ENCODE measurements around the gene ALG14.

The ALG14 gene

GRCh38 chr1:94979656-94980581 is 92.8 kb downstream of the ALG14 start:
- no peak for DNase-seq

GRCh38 chr1:94979131-94979530 is 93.6 kb downstream of the ALG14 start:
- DNase-seq = no peak

GRCh38 chr1:94978401-94978800 is 94.3 kb downstream of the ALG14 start:
- DNase-seq = no peak

- no peak for DNase-seq
Measured at GRCh38 chr1:94976971-94977548, 95.7 kb downstream of the ALG14 start.

GRCh38 chr1:94974824-94975223 is 97.9 kb downstream of the ALG14 start:
- DNase-seq = no peak

- no peak for DNase-seq
Measured at GRCh38 chr1:94974241-94974640, 98.5 kb downstream of the ALG14 start.

- no peak for DNase-seq
Measured at GRCh38 chr1:94973309-94973922, 99.3 kb downstream of the ALG14 start.

GRCh38 chr1:94971491-94971924 is 101.2 kb downstream of the ALG14 start:
- no peak for DNase-seq

GRCh38 chr1:94970783-94971182 is 102.0 kb downstream of the ALG14 start:
- DNase-seq = no peak

GRCh38 chr1:94969137-94969536 is 103.6 kb downstream of the ALG14 start:
- DNase-seq = no peak

GRCh38 chr1:94966033-94966432 is 106.7 kb downstream of the ALG14 start:
- no peak for DNase-seq

- DNase-seq = no peak
Measured at GRCh38 chr1:94963864-94964263, 108.9 kb downstream of the ALG14 start.

- DNase-seq = peak; percentile 51
Measured at GRCh38 chr1:94962409-94963265, 110.1 kb downstream of the ALG14 start.

GRCh38 chr1:94961988-94962387 is 110.8 kb downstream of the ALG14 start:
- no peak for DNase-seq

- DNase-seq = no peak
Measured at GRCh38 chr1:94961582-94961981, 111.2 kb downstream of the ALG14 start.

- no peak for DNase-seq
Measured at GRCh38 chr1:94958081-94958480, 114.7 kb downstream of the ALG14 start.

- DNase-seq = no peak
Measured at GRCh38 chr1:94955767-94956632, 116.8 kb downstream of the ALG14 start.

- DNase-seq = no peak
Measured at GRCh38 chr1:94954263-94955220, 118.2 kb downstream of the ALG14 start.

GRCh38 chr1:94953746-94954145 is 119.0 kb downstream of the ALG14 start:
- DNase-seq = no peak

GRCh38 chr1:94953107-94953506 is 119.6 kb downstream of the ALG14 start:
- DNase-seq = no peak

- DNase-seq = no peak
Measured at GRCh38 chr1:94952539-94952938, 120.2 kb downstream of the ALG14 start.

Measured in activated CD4-positive, alpha-beta T cell treated with anti-CD3 and anti-CD28 coated beads, Interleukin-2, Interleukin-6, amounts not matched to agents 100 ng/mL and 50 ng/mL, durations not matched to agents 16 hours and 8 hours (primary cell).